ENCODE results near the gene SGO1. TPM values are rescaled to one million over a fixed set of nuclear protein-coding genes. Genes with fewer than 3 reads are reported as not detected.
"Not testable (repeated sequence)": the region's sequence is repeated elsewhere in the genome, so short reads cannot be mapped to it uniquely, and the experiment has no call there.

The SGO1 gene
- total and polyA plus RNA-seq, 9 donors = 4.2 to 8.1 (median 5.6) TPM

DNA sequence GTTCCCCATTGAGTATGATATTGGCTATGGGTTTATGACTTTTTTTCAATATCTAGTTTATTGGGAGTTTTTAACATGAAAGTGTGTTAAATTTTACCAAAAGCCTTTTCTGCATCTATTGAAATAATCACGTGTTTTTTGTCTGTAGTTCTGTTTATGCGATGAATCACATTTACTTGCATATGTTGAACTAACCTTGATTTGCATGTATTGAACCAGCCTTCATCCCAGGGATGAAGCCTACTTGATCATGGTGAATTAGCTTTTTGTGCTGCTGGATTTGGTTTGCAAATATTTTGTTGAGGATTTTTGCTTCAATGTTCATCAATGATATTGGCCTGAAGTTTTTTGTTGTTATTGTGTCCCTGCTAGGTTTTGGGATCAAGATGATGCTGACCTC is 21.9 kb upstream of the SGO1 start:
- H3K27me3 ChIP-seq (ENCODE audit: control insufficient read depth, insufficient read depth, low read length); H3K36me3 ChIP-seq (ENCODE audit: control insufficient read depth, insufficient read depth, low read length); H3K4me3 ChIP-seq (ENCODE audit: low read length); DNase-seq; H3K9me3 ChIP-seq (replicated peaks; ENCODE audit: control insufficient read depth, low read depth, low read length); H3K4me1 ChIP-seq (ENCODE audit: control insufficient read depth, insufficient read depth, low read length); H3K27ac ChIP-seq (ENCODE audit: low read length): not testable (repeated sequence)
- no CpG with 5 or more reads among the region's 2 CpGs for WGBS (ENCODE audit: insufficient coverage)

DNA sequence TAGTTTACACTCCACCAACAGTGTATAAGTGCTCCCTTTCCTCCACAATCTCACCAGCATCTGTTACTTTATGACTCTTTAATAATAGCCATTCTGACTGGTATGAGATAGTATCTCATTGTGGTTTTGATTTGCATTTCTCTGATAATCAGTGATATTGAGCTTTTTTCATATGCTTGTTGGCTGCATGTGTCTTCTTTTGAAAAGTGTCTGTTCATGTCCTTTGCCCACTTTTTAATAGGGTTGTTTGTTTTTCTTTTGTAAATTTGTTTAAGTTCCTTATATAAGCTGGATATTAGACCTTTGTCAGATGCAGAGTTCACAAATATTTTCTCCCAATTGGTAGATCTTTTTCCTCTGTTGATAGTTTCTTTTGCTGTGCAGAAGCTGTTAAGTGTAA is 19.9 kb upstream of the SGO1 start:
- not testable (repeated sequence) for H3K27me3 ChIP-seq (ENCODE audit: control insufficient read depth, insufficient read depth, low read length)

DNA sequence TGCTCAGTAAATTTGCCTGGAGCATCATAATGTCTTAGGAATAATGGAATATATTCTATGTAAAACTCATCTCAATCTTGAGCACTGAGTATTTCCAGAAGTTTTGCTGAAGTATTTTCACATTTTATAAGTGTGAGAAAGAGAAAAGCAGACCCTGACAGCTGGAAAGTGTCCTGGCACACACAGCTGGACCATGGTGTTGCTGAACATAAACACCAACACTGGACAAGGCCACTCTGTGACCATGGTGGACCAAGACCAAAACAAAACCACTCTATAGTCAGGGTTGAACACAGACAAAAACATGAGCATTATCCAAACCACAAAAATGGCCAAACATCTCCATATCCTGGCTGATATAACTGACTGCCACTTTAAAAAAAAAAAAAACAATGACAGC is 15.1 kb upstream of the SGO1 start:
- Histone ChIP-seq H3K4me1 (ENCODE audit: control insufficient read depth, insufficient read depth, low read length) (no peaks in the 10 kb centered on the region), H3K4me3 (ENCODE audit: low read length) (no peak overlapping the region), H3K36me3 (ENCODE audit: control insufficient read depth, insufficient read depth, low read length) (no peaks in the 10 kb centered on the region), H3K27ac (ENCODE audit: low read length) (no peak overlapping the region), H3K9me3 (replicated peaks; ENCODE audit: control insufficient read depth, low read depth, low read length) (no peaks in the 10 kb centered on the region), H3K27me3 (ENCODE audit: control insufficient read depth, insufficient read depth, low read length) (no peaks in the 10 kb centered on the region)
- no peak for DNase-seq

More for the DNA sequence above, 19.9 kb upstream of the SGO1 start:
- not testable (repeated sequence) for H3K4me1 ChIP-seq (ENCODE audit: control insufficient read depth, insufficient read depth, low read length); H3K4me3 ChIP-seq (ENCODE audit: low read length); DNase-seq; H3K36me3 ChIP-seq (ENCODE audit: control insufficient read depth, insufficient read depth, low read length); H3K9me3 ChIP-seq (replicated peaks; ENCODE audit: control insufficient read depth, low read depth, low read length); H3K27ac ChIP-seq (ENCODE audit: low read length)

DNA sequence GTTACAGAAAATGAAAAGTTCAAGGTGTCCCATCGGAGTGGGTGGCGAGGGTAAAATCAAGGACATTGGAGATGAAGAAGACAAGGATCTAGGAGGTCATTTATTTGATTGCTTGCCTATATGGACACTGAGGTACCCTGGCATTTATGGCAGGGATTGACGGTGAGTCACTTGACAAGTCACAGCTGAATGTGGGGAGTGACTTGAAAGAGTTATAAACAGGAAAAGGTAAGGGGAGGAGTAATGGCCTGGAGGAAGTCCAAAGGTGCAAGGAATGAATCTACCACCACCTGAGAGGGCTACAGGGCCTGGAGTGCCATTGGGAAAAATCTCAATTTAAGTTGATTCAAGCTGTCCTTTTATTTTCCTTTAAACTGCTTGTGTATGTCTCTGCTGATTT is 11.8 kb upstream of the SGO1 start:
- Histone ChIP-seq H3K27me3 (ENCODE audit: control insufficient read depth, insufficient read depth, low read length) (no peaks in the 10 kb centered on the region), H3K36me3 (ENCODE audit: control insufficient read depth, insufficient read depth, low read length) (no peaks in the 10 kb centered on the region), H3K4me3 (ENCODE audit: low read length) (no peak overlapping the region), H3K27ac (ENCODE audit: low read length) (no peak overlapping the region), H3K9me3 (replicated peaks; ENCODE audit: control insufficient read depth, low read depth, low read length) (no peaks in the 10 kb centered on the region), H3K4me1 (ENCODE audit: control insufficient read depth, insufficient read depth, low read length) (no peaks in the 10 kb centered on the region)
- no peak for DNase-seq
- 82% methylated on average over 3 of the region's 3 CpGs for WGBS (ENCODE audit: insufficient coverage)

DNA sequence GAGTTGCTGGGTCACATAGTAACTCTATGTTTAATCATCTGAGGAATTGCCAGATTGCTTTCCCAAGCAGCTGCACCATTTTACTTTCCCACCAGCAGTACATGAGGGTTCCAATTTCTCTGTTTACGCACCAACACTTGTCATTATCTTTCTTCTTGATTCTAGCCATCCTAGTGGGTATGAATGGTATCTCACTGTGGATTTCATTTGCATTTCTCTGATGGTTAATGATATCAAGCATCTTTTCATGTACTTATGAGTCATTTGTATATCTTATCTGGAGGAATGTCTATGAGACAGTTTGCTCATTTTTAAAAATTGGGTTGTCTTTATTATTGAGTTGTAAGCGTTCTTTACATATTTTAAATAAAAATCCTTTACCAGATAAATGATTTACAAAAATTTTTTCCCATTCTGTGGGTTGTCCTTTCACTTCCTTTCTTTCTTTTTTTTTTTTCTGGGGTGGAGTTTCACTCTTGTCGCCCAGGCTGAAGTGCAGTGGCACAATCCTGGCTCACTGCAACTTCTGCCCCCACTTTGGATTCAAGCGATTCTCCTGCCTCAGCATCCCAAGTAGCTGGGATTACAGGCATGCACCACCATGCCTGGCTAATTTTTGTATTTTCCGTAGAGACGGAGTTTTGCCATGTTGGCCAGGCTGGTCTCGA is 8.9 kb upstream of the SGO1 start:
- 93% methylated on average over 4 of the region's 7 CpGs for WGBS (ENCODE audit: insufficient coverage)
- Histone ChIP-seq H3K9me3 (replicated peaks; ENCODE audit: control insufficient read depth, low read depth, low read length) (no peaks in the 10 kb centered on the region), H3K27me3 (ENCODE audit: control insufficient read depth, insufficient read depth, low read length) (no peaks in the 10 kb centered on the region)

DNA sequence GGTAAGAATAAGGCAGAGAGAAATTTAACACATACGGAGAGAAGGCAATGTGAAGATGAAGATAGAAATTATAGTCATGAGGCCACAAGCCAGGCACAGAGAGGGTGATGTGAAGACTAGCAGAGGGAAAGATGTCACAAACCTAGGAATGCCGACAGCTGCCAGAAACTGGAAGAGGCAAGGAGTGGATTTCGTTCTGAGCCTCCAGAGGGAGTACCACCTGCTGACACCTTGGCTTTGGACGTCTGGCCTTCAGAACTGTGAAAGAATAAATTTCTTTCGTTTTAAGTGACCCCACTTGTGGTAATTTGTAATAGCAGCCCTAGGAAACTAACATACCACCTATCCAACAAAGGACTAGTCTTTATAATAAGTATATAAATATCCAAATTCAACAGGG is 5.0 kb upstream of the SGO1 start:
- H3K9me3 ChIP-seq (replicated peaks; ENCODE audit: control insufficient read depth, low read depth, low read length) = no peaks in the 10 kb centered on the region
- 85% methylated on average over 2 of the region's 5 CpGs for WGBS (ENCODE audit: insufficient coverage)
- no peak overlapping the region for H3K4me3 ChIP-seq (ENCODE audit: low read length)
- no peaks in the 10 kb centered on the region for H3K27me3 ChIP-seq (ENCODE audit: control insufficient read depth, insufficient read depth, low read length)
- H3K36me3 ChIP-seq (ENCODE audit: control insufficient read depth, insufficient read depth, low read length) = no peaks in the 10 kb centered on the region
- H3K4me1 ChIP-seq (ENCODE audit: control insufficient read depth, insufficient read depth, low read length) = peaks cover 2% of the 10 kb centered on the region
- no peak overlapping the region for H3K27ac ChIP-seq (ENCODE audit: low read length)
- DNase-seq = no peak

More for the DNA sequence above, 8.9 kb upstream of the SGO1 start:
- no peaks in the 10 kb centered on the region for H3K36me3 ChIP-seq (ENCODE audit: control insufficient read depth, insufficient read depth, low read length)
- H3K4me1 ChIP-seq (ENCODE audit: control insufficient read depth, insufficient read depth, low read length) = no peaks in the 10 kb centered on the region
- H3K27ac ChIP-seq (ENCODE audit: low read length) = no peak overlapping the region
- H3K4me3 ChIP-seq (ENCODE audit: low read length) = no peak overlapping the region
- no peak for DNase-seq

DNA sequence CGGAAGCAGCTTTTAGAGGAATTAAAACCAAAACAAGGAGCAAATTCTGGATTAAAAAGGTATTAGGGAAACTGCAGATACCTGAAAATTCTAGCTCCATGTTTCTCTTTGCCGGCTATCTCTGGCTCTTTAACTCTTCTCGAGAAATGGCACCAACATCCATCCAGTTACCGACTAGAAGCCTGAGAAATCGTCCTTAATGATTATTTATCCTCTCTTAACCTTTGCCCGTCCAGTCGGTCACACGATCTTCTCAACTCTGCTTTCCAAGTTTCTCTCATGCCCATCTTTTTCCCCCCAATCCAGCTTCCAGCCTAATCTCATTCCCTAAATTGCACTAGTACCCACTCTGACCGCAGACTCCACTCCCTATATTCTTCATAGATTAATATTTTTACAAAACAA is 596 bp upstream of the SGO1 start:
- WGBS (ENCODE audit: insufficient coverage) = 0% methylated on average over 8 of the region's 9 CpGs
- Histone ChIP-seq H3K4me3 (ENCODE audit: low read length) (peak overlapping the region; percentile 85), H3K27me3 (ENCODE audit: control insufficient read depth, insufficient read depth, low read length) (no peaks in the 10 kb centered on the region), H3K4me1 (ENCODE audit: control insufficient read depth, insufficient read depth, low read length) (peaks cover 2% of the 10 kb centered on the region), H3K9me3 (replicated peaks; ENCODE audit: control insufficient read depth, low read depth, low read length) (no peaks in the 10 kb centered on the region), H3K27ac (ENCODE audit: low read length) (peak overlapping the region; percentile 98), H3K36me3 (ENCODE audit: control insufficient read depth, insufficient read depth, low read length) (no peaks in the 10 kb centered on the region)
- no peak for DNase-seq

DNA sequence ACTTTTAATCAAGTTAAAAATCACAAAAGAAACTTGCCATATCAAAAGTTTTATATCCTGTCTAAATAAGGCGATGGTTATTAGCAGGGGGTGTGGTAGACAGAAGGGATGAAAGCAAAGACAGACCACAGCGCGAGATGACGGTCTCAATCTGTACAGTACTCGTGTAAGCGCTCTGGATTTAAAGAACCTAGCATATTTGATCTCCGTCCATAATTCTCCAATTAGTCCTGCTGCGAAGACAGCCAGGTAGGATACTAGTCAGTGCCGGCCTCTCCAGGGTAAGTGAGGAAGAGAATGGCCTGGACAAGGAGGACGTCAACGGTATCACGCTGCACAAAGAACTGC is 701 bp downstream of the SGO1 start:
- peak overlapping the region; percentile 85 for H3K4me3 ChIP-seq (ENCODE audit: low read length)
- no peaks in the 10 kb centered on the region for H3K9me3 ChIP-seq (replicated peaks; ENCODE audit: control insufficient read depth, low read depth, low read length)
- H3K36me3 ChIP-seq (ENCODE audit: control insufficient read depth, insufficient read depth, low read length) = peaks cover 2% of the 10 kb centered on the region
- DNase-seq = peak; percentile 22
- no peak overlapping the region for H3K27ac ChIP-seq (ENCODE audit: low read length)
- H3K27me3 ChIP-seq (ENCODE audit: control insufficient read depth, insufficient read depth, low read length) = no peaks in the 10 kb centered on the region
- H3K4me1 ChIP-seq (ENCODE audit: control insufficient read depth, insufficient read depth, low read length) = peaks cover 2% of the 10 kb centered on the region
- WGBS (ENCODE audit: insufficient coverage) = 4% methylated on average over 4 of the region's 12 CpGs

DNA sequence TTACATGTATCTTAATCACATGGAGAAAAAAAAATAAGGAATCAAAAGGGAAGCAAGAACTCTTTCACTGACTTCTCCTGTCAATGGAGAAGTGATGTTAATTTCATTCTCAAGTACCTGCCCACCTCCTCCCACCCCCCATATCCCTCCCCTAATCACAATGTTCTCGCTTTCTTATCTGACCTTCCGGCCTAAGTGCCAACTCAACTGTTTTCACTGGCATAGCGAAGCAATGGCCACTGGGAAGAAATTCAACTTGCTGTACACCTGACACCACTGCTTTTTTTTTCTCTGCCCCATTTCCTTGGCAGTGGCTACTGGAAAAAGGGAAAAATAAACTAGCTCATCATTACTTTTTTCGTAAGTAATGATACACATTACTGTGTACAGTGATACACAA is 3.8 kb downstream of the SGO1 start:
- Histone ChIP-seq H3K4me1 (ENCODE audit: control insufficient read depth, insufficient read depth, low read length) (no peaks in the 10 kb centered on the region), H3K27me3 (ENCODE audit: control insufficient read depth, insufficient read depth, low read length) (no peaks in the 10 kb centered on the region), H3K9me3 (replicated peaks; ENCODE audit: control insufficient read depth, low read depth, low read length) (no peaks in the 10 kb centered on the region), H3K36me3 (ENCODE audit: control insufficient read depth, insufficient read depth, low read length) (peaks cover 5% of the 10 kb centered on the region), H3K27ac (ENCODE audit: low read length) (no peak overlapping the region), H3K4me3 (ENCODE audit: low read length) (no peak overlapping the region)
- no CpG with 5 or more reads among the region's 4 CpGs for WGBS (ENCODE audit: insufficient coverage)
- DNase-seq = no peak

DNA sequence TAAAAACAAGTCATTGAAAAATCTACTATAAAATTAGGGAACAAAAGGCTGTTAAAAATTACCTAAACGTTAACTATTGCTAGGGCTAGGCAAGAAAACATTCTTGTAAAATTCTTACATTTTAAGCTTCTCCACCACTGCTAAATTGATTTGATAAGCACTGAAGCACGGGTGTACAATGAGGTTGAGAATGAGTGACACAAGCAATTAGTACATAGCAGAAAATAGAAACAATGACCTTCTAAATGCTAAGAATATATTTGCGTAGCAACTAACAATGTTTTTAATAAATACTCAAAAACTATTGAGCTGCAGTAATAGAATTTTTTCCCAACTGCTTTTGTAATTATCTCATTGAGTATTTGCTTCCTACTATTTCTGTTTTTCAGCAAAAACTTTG is 4.7 kb downstream of the SGO1 start:
- Histone ChIP-seq H3K4me3 (ENCODE audit: low read length) (no peak overlapping the region), H3K36me3 (ENCODE audit: control insufficient read depth, insufficient read depth, low read length) (peaks cover 5% of the 10 kb centered on the region), H3K27me3 (ENCODE audit: control insufficient read depth, insufficient read depth, low read length) (no peaks in the 10 kb centered on the region), H3K27ac (ENCODE audit: low read length) (no peak overlapping the region), H3K9me3 (replicated peaks; ENCODE audit: control insufficient read depth, low read depth, low read length) (no peaks in the 10 kb centered on the region), H3K4me1 (ENCODE audit: control insufficient read depth, insufficient read depth, low read length) (no peaks in the 10 kb centered on the region)
- DNase-seq = no peak
- no CpG with 5 or more reads among the region's 3 CpGs for WGBS (ENCODE audit: insufficient coverage)

DNA sequence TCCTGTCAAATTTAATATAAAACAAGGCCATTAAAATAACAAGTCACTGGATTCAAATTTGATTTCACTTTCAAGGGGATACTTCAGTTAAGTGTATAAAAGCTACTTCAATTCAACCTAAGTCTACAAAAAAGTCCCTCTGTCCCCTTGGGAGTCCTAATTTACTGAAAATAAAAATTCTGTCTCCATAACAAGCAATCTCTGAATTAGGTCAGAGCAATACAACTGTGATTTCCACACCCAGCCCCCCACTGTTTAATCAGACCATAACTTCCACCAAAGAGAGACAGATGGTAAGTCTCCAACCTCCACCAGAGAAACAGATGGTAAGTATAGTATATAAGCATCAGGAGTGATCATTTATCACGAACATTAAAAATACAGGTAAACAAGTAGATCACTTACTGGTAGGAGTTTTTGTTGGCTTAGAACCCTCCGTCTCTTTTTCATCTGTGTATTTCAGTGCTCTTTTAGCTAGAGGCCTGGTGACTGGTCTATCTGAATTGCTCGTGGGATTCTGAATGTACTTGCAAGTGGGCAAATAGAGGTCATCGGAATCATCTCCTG is 12.1 kb downstream of the SGO1 start:
- no peak for DNase-seq
- Histone ChIP-seq H3K4me1 (ENCODE audit: control insufficient read depth, insufficient read depth, low read length) (no peaks in the 10 kb centered on the region), H3K36me3 (ENCODE audit: control insufficient read depth, insufficient read depth, low read length) (peaks cover 3% of the 10 kb centered on the region), H3K27me3 (ENCODE audit: control insufficient read depth, insufficient read depth, low read length) (no peaks in the 10 kb centered on the region), H3K4me3 (ENCODE audit: low read length) (no peak overlapping the region), H3K27ac (ENCODE audit: low read length) (no peak overlapping the region), H3K9me3 (replicated peaks; ENCODE audit: control insufficient read depth, low read depth, low read length) (no peaks in the 10 kb centered on the region)
- 100% methylated on average over 1 of the region's 4 CpGs for WGBS (ENCODE audit: insufficient coverage)

Measured in muscle of leg (tissue), 11 donors.